ENCODE measurements around the gene NXPH4. TPM values are rescaled to one million over a fixed set of nuclear protein-coding genes. Genes with fewer than 3 reads are reported as not detected.

The NXPH4 gene
- total RNA-seq, 1 donor from 2014 or later: not detected

DNA sequence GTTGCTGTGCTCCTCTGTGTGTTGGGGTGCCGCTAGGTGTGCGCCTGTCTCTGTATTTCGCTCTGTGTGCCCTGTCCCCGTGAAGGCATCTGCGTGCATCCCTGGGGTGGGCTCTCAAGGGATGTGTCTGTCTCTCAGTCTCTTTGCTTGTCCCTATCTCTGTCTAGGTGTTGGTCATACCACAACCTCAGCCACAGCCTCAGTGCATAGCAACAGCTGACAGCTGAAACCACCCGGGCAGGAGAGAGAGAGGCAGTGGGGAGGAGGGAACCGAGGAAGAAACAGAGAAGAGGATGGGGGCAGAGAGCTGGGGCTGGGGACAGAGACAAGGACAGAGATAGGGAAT lies 953 bp upstream of the NXPH4 start:
- TF ChIP-seq, protein P1, sequence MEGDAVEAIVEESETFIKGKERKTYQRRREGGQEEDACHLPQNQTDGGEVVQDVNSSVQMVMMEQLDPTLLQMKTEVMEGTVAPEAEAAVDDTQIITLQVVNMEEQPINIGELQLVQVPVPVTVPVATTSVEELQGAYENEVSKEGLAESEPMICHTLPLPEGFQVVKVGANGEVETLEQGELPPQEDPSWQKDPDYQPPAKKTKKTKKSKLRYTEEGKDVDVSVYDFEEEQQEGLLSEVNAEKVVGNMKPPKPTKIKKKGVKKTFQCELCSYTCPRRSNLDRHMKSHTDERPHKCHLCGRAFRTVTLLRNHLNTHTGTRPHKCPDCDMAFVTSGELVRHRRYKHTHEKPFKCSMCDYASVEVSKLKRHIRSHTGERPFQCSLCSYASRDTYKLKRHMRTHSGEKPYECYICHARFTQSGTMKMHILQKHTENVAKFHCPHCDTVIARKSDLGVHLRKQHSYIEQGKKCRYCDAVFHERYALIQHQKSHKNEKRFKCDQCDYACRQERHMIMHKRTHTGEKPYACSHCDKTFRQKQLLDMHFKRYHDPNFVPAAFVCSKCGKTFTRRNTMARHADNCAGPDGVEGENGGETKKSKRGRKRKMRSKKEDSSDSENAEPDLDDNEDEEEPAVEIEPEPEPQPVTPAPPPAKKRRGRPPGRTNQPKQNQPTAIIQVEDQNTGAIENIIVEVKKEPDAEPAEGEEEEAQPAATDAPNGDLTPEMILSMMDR (conservative IDR thresholded peaks at IDR 0.05; ENCODE audit: low read depth, low read length): no peak
- no peak for DNase-seq (ENCODE audit: low read depth)
- no peak overlapping the region for H3K4me3 ChIP-seq (ENCODE audit: low read depth, low read length)

- H3K4me3 ChIP-seq (ENCODE audit: low read depth, low read length): peak overlapping the region; percentile 35
- TF ChIP-seq, protein P1 (conservative IDR thresholded peaks at IDR 0.05; ENCODE audit: low read depth, low read length): no peak
- DNase-seq (ENCODE audit: low read depth): no peak
Measured at GRCh38 chr12:57216921-57217879, 606 bp downstream of the NXPH4 start.

GRCh38 chr12:57218030-57218853 lies 1.6 kb downstream of the NXPH4 start:
- no peak for DNase-seq (ENCODE audit: low read depth)
- H3K4me3 ChIP-seq (ENCODE audit: low read depth, low read length): no peak overlapping the region
- TF ChIP-seq, protein P1 (conservative IDR thresholded peaks at IDR 0.05; ENCODE audit: low read depth, low read length): no peak

- no peak for DNase-seq (ENCODE audit: low read depth)
- H3K4me3 ChIP-seq (ENCODE audit: low read depth, low read length): no peak overlapping the region
- TF ChIP-seq, protein P1 (conservative IDR thresholded peaks at IDR 0.05; ENCODE audit: low read depth, low read length): no peak
Measured at GRCh38 chr12:57219205-57219992, 2.8 kb downstream of the NXPH4 start.

- no peak overlapping the region for H3K4me3 ChIP-seq (ENCODE audit: low read depth, low read length)
- TF ChIP-seq, protein P1 (conservative IDR thresholded peaks at IDR 0.05; ENCODE audit: low read depth, low read length): no peak
- no peak for DNase-seq (ENCODE audit: low read depth)
Measured at GRCh38 chr12:57219993-57220754, 3.6 kb downstream of the NXPH4 start.

GRCh38 chr12:57220770-57221168 lies 4.2 kb downstream of the NXPH4 start:
- no peak overlapping the region for H3K4me3 ChIP-seq (ENCODE audit: low read depth, low read length)
- no peak for DNase-seq (ENCODE audit: low read depth)
- TF ChIP-seq, protein P1 (conservative IDR thresholded peaks at IDR 0.05; ENCODE audit: low read depth, low read length): no peak
